Activated T-cell treated with anti-CD3 and anti-CD28 coated beads, Interleukin-2, amount 50 U/mL, for 1 hour (primary cell): ENCODE measurements around the gene WNT5A.

ENCODE experiments used
- DNase-seq: peaks from one replicate; pipeline ENCODE4 v3.0.0-alpha.2; 2020

The WNT5A gene

GRCh38 chr3:55480911-55481743, 6.0 kb downstream of the WNT5A start:
- DNase-seq = no peak

- no peak for DNase-seq
These were observed 9.5 kb downstream of the WNT5A start for GRCh38 chr3:55477306-55478303.

GRCh38 chr3:55476515-55476914, 10.6 kb downstream of the WNT5A start:
- DNase-seq = no peak

- no peak for DNase-seq
These were observed 12.9 kb downstream of the WNT5A start for GRCh38 chr3:55474213-55474632.

GRCh38 chr3:55473788-55474187, 13.3 kb downstream of the WNT5A start:
- no peak for DNase-seq

- DNase-seq = no peak
These were observed 15.4 kb downstream of the WNT5A start for GRCh38 chr3:55471522-55472280.

GRCh38 chr3:55471084-55471483, 16.0 kb downstream of the WNT5A start:
- DNase-seq = no peak

GRCh38 chr3:55469957-55470526, 17.1 kb downstream of the WNT5A start:
- no peak for DNase-seq

GRCh38 chr3:55468251-55468650, 18.9 kb downstream of the WNT5A start:
- DNase-seq = no peak

GRCh38 chr3:55467099-55467498, 20.0 kb downstream of the WNT5A start:
- DNase-seq = no peak

- DNase-seq = no peak
These were observed 20.6 kb downstream of the WNT5A start for GRCh38 chr3:55466526-55466925.

- DNase-seq = no peak
These were observed 25.2 kb downstream of the WNT5A start for GRCh38 chr3:55461896-55462295.

- DNase-seq = no peak
These were observed 27.3 kb downstream of the WNT5A start for GRCh38 chr3:55459838-55460237.

- DNase-seq = no peak
These were observed 28.8 kb downstream of the WNT5A start for GRCh38 chr3:55458181-55458790.

GRCh38 chr3:55455915-55456314, 31.2 kb downstream of the WNT5A start:
- DNase-seq = no peak

- no peak for DNase-seq
These were observed 32.5 kb downstream of the WNT5A start for GRCh38 chr3:55454611-55455010.

- DNase-seq = no peak
These were observed 33.1 kb downstream of the WNT5A start for GRCh38 chr3:55453886-55454496.

- no peak for DNase-seq
These were observed 34.2 kb downstream of the WNT5A start for GRCh38 chr3:55452886-55453285.

- DNase-seq = no peak
These were observed 37.6 kb downstream of the WNT5A start for GRCh38 chr3:55449527-55449926.

- DNase-seq = no peak
These were observed 40.3 kb downstream of the WNT5A start for GRCh38 chr3:55446850-55447249.

- no peak for DNase-seq
These were observed 41.6 kb downstream of the WNT5A start for GRCh38 chr3:55445551-55445950.

GRCh38 chr3:55443346-55443745, 43.8 kb downstream of the WNT5A start:
- no peak for DNase-seq
